Measurements from ENCODE around the gene CDIPT. TPM values are rescaled to one million over a fixed set of nuclear protein-coding genes. Genes with fewer than 3 reads are reported as not detected.
"Not testable (repeated sequence)": the region's sequence is repeated elsewhere in the genome, so short reads cannot be mapped to it uniquely, and the experiment has no call there.

Gene CDIPT
- total RNA-seq, 1 experiment from 2014 or later = 57.1 TPM

- H3K27me3 Mint-ChIP-seq (ENCODE audit: insufficient read depth, unreplicated experiment) = no peaks in the 10 kb centered on the region
- POLR2A ChIA-PET = no interaction called here
- H3K27me3 ChIP-seq (replicated peaks; ENCODE audit: control insufficient read depth, insufficient read depth, low read length) = no peaks in the 10 kb centered on the region
- H3K4me1 Mint-ChIP-seq (ENCODE audit: low read depth, unreplicated experiment) = no peaks in the 10 kb centered on the region
- DNase-seq = no peak
- intact Hi-C loops (cut with micrococcal nuclease; ENCODE audit: unreplicated experiment) = no loop called here
- H3K9me3 ChIP-seq = no peaks in the 10 kb centered on the region
- no TSS peak for BruUV-seq (replicated peaks)
- H3K27ac Mint-ChIP-seq (ENCODE audit: unreplicated experiment) = no peak overlapping the region
- H3K9me3 Mint-ChIP-seq (ENCODE audit: unreplicated experiment) = no peaks in the 10 kb centered on the region
- H3K36me3 Mint-ChIP-seq (ENCODE audit: insufficient read depth, unreplicated experiment) = peaks cover 15% of the 10 kb centered on the region
- no peak for TF ChIP-seq CTCF (IDR thresholded peaks at IDR 0.05; ENCODE audit: insufficient read depth in 1 of 2, low read depth in 1 of 2, low read length in 1 of 2, severe bottlenecking in 1 of 2, unreplicated experiment in 1 of 2)
- H3K4me3 ChIP-seq (ENCODE audit: low read depth, low read length) = no peak overlapping the region
- CTCF ChIA-PET = no interaction called here
- H3K4me1 ChIP-seq = no peaks in the 10 kb centered on the region
- peaks cover 2% of the 10 kb centered on the region; the same call in 1 of the 2 replicates for H3K36me3 ChIP-seq (ENCODE audit: control insufficient read depth, insufficient read depth, low read length)
- no peak overlapping the region for H3K4me3 Mint-ChIP-seq (ENCODE audit: unreplicated experiment)
These were observed 26.4 kb downstream of the CDIPT start for GRCh38 chr16:29836623-29837022.

GRCh38 chr16:29835926-29836325 is 27.1 kb downstream of the CDIPT start:
- no peaks in the 10 kb centered on the region for H3K27me3 ChIP-seq (replicated peaks; ENCODE audit: control insufficient read depth, insufficient read depth, low read length)
- no peaks in the 10 kb centered on the region for H3K9me3 Mint-ChIP-seq (ENCODE audit: unreplicated experiment)
- intact Hi-C loops (cut with micrococcal nuclease; ENCODE audit: unreplicated experiment) = no loop called here
- no TSS peak for BruUV-seq (replicated peaks)
- no peak overlapping the region for H3K4me3 ChIP-seq (ENCODE audit: low read depth, low read length)
- H3K36me3 Mint-ChIP-seq (ENCODE audit: insufficient read depth, unreplicated experiment) = peaks cover 15% of the 10 kb centered on the region
- H3K27ac Mint-ChIP-seq (ENCODE audit: unreplicated experiment) = no peak overlapping the region
- peaks cover 2% of the 10 kb centered on the region; the same call in 1 of the 2 replicates for H3K36me3 ChIP-seq (ENCODE audit: control insufficient read depth, insufficient read depth, low read length)
- no peaks in the 10 kb centered on the region for H3K4me1 ChIP-seq
- peaks cover 1% of the 10 kb centered on the region for H3K4me1 Mint-ChIP-seq (ENCODE audit: low read depth, unreplicated experiment)
- H3K4me3 Mint-ChIP-seq (ENCODE audit: unreplicated experiment) = no peak overlapping the region
- ChIA-PET POLR2A (no interaction called here), CTCF (no interaction called here)
- DNase-seq = no peak
- H3K27me3 Mint-ChIP-seq (ENCODE audit: insufficient read depth, unreplicated experiment) = no peaks in the 10 kb centered on the region
- H3K9me3 ChIP-seq = no peaks in the 10 kb centered on the region
- TF ChIP-seq CTCF (IDR thresholded peaks at IDR 0.05; ENCODE audit: insufficient read depth in 1 of 2, low read depth in 1 of 2, low read length in 1 of 2, severe bottlenecking in 1 of 2, unreplicated experiment in 1 of 2) = no peak

GRCh38 chr16:29834079-29834478 is 28.9 kb downstream of the CDIPT start:
- Histone ChIP-seq H3K4me3 (ENCODE audit: low read depth, low read length) (no peak overlapping the region), H3K9me3 (no peaks in the 10 kb centered on the region), H3K27me3 (replicated peaks; ENCODE audit: control insufficient read depth, insufficient read depth, low read length) (no peaks in the 10 kb centered on the region), H3K4me1 (peaks cover 12% of the 10 kb centered on the region), H3K36me3 (ENCODE audit: control insufficient read depth, insufficient read depth, low read length) (0 out of 2 replicates have a peak, but pooled peaks cover 2% of the 10 kb centered on the region)
- no peaks in the 10 kb centered on the region for H3K27me3 Mint-ChIP-seq (ENCODE audit: insufficient read depth, unreplicated experiment)
- no peaks in the 10 kb centered on the region for H3K9me3 Mint-ChIP-seq (ENCODE audit: unreplicated experiment)
- peaks cover 19% of the 10 kb centered on the region for H3K36me3 Mint-ChIP-seq (ENCODE audit: insufficient read depth, unreplicated experiment)
- TF ChIP-seq CTCF (IDR thresholded peaks at IDR 0.05; ENCODE audit: insufficient read depth in 1 of 2, low read depth in 1 of 2, low read length in 1 of 2, severe bottlenecking in 1 of 2, unreplicated experiment in 1 of 2) = no peak
- DNase-seq = no peak
- H3K27ac Mint-ChIP-seq (ENCODE audit: unreplicated experiment) = no peak overlapping the region
- intact Hi-C loops (cut with micrococcal nuclease; ENCODE audit: unreplicated experiment) = no loop called here
- no TSS peak for BruUV-seq (replicated peaks)
- H3K4me3 Mint-ChIP-seq (ENCODE audit: unreplicated experiment) = no peak overlapping the region
- POLR2A ChIA-PET = no interaction called here
- CTCF ChIA-PET = interaction anchor here (0.6 kb wide), 1 partner anchor 15 kb away, joined by 5 read pairs; no protein-coding TSS in a partner anchor
- H3K4me1 Mint-ChIP-seq (ENCODE audit: low read depth, unreplicated experiment) = peaks cover 14% of the 10 kb centered on the region

- H3K9me3 Mint-ChIP-seq (ENCODE audit: unreplicated experiment); H3K27me3 ChIP-seq (replicated peaks; ENCODE audit: control insufficient read depth, insufficient read depth, low read length); BruUV-seq (replicated peaks); H3K4me3 Mint-ChIP-seq (ENCODE audit: unreplicated experiment); H3K9me3 ChIP-seq; DNase-seq; H3K36me3 ChIP-seq (ENCODE audit: control insufficient read depth, insufficient read depth, low read length); POLR2A ChIA-PET; intact Hi-C loops (cut with micrococcal nuclease; ENCODE audit: unreplicated experiment); H3K27ac Mint-ChIP-seq (ENCODE audit: unreplicated experiment); H3K4me3 ChIP-seq (ENCODE audit: low read depth, low read length); H3K27me3 Mint-ChIP-seq (ENCODE audit: insufficient read depth, unreplicated experiment): not testable (repeated sequence)
- Mint-ChIP-seq H3K4me1 (ENCODE audit: low read depth, unreplicated experiment) (peaks cover 14% of the 10 kb centered on the region), H3K36me3 (ENCODE audit: insufficient read depth, unreplicated experiment) (peaks cover 19% of the 10 kb centered on the region)
- CTCF ChIA-PET = interaction anchor here (1.2 kb wide), 1 partner anchor 9 kb away, joined by 3 read pairs; no protein-coding TSS in a partner anchor
- peaks cover 21% of the 10 kb centered on the region for H3K4me1 ChIP-seq
These were observed 29.8 kb downstream of the CDIPT start for GRCh38 chr16:29833219-29833618.
